ENCODE results near the gene TTN.

The TTN gene

GRCh38 chr2:178480227-178481181 lies 326.7 kb downstream of the TTN start, which contains the start of gene PLEKHA3:
TSS of gene PLEKHA3 (plus strand) at chr2:178480457. CDS start at chr2:178480870, 413 bp downstream.
- DNase-seq: peak; percentile 90 to 92

GRCh38 chr2:178479758-178480226 lies 327.4 kb downstream of the TTN start:
- no peak for DNase-seq

- DNase-seq: no peak
These were observed 328.0 kb downstream of the TTN start for GRCh38 chr2:178479275-178479616.

GRCh38 chr2:178478439-178479274 lies 328.6 kb downstream of the TTN start, which contains the start of gene FKBP7:
TSS of gene FKBP7 (minus strand) at chr2:178478600. CDS start at chr2:178478499, 101 bp downstream.
- peak; percentile 56 to 77 for DNase-seq

- DNase-seq: peak in 1 of 2 experiments; percentile 47
These were observed 329.1 kb downstream of the TTN start for GRCh38 chr2:178478130-178478438.

GRCh38 chr2:178477443-178478129 lies 329.6 kb downstream of the TTN start:
- DNase-seq: no peak

DNA sequence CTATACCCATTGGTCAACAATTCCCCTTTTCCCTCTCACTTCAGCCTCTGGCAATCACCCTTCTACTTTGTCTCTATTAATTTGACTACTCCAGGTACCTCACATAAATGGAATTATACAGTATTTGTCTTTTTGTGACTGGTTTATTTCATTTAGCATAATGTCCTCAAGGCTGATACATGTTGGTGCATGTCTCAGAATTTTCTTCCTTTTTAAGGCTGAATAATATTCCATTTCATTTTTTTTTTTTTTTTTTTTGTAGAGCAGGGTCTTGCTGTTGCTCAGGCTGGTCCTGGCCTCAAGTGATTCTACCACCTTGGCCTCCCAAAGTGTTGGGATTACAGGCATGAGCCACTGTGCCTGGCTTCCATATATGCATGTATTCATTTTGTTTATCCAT lies 330.7 kb downstream of the TTN start:
- DNase-seq: no peak
